GM12872 (cell line): ENCODE data around the gene RSAD2.

Experiments
- TF ChIP-seq, protein P1 (sequence below): IDR thresholded peaks from 3 replicates; pipeline ENCODE4 v1.5.1; 2011; ENCODE audit warnings: low read depth, mild to moderate bottlenecking, low read length, moderate library complexity; ENCODE audit not compliant: insufficient read depth

The RSAD2 gene

GRCh38 chr2:6937157-6937556 is 59.6 kb downstream of the RSAD2 start:
- TF ChIP-seq, protein P1, sequence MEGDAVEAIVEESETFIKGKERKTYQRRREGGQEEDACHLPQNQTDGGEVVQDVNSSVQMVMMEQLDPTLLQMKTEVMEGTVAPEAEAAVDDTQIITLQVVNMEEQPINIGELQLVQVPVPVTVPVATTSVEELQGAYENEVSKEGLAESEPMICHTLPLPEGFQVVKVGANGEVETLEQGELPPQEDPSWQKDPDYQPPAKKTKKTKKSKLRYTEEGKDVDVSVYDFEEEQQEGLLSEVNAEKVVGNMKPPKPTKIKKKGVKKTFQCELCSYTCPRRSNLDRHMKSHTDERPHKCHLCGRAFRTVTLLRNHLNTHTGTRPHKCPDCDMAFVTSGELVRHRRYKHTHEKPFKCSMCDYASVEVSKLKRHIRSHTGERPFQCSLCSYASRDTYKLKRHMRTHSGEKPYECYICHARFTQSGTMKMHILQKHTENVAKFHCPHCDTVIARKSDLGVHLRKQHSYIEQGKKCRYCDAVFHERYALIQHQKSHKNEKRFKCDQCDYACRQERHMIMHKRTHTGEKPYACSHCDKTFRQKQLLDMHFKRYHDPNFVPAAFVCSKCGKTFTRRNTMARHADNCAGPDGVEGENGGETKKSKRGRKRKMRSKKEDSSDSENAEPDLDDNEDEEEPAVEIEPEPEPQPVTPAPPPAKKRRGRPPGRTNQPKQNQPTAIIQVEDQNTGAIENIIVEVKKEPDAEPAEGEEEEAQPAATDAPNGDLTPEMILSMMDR, result no peak

DNA sequence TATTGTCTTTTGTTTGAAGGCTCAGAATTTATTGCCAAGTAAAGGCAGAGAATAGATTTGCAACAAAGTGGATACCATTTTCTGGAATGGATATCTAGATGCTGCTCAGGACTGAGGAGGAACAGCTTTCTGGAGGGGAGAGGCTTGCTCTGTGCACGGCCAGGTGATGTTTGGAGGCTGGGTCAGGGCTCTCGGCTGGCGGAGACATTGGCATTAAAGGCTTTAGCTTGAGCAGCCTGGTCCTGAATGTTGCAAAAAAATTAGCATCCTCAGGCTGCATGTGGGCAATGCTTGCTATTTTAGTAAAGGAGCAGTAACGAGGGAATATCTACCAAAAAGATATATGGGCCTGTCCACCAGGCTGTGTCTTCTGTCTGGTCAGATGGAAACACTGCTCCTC is 60.0 kb downstream of the RSAD2 start:
- TF ChIP-seq, protein P1, result no peak

DNA sequence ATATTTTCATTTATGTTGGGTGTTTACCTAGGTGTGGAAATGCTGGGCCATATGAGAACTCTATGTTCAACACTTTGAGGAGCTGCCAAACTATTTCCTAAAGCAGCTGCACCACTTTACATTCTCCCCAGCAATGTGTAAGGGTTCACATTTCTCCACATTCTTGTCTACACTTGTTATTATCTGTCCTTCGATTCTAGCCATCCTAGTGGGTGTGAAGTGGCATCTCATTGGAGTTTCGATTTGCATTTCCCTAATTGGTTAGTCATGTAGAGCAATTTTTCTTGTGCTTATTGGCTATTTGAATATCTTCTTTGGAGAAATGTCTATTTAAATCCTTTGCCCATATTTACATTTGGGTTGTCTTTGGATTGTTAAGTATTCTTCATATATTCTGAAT is 61.5 kb downstream of the RSAD2 start:
- TF ChIP-seq, protein P1, result no peak

DNA sequence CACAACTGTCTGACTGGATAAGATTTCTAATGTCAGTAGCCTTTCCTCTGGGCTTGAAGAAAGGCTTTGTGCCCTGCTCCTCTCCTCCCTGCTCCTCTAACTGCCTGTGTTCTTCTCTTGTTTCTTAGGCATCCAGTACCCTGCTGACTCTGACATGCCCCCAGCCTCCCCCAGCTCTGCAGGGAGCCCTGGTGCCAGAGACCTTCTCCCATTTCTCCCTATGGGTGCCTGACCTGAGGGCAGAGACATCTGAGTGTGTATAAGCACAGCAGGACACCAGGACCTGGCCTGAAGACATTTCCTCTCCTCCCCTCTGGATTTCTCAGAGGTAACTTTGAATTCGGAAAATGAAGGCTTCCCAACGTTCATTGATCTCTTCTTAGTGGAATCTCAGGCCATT is 63.2 kb downstream of the RSAD2 start:
- TF ChIP-seq, protein P1, result no peak

DNA sequence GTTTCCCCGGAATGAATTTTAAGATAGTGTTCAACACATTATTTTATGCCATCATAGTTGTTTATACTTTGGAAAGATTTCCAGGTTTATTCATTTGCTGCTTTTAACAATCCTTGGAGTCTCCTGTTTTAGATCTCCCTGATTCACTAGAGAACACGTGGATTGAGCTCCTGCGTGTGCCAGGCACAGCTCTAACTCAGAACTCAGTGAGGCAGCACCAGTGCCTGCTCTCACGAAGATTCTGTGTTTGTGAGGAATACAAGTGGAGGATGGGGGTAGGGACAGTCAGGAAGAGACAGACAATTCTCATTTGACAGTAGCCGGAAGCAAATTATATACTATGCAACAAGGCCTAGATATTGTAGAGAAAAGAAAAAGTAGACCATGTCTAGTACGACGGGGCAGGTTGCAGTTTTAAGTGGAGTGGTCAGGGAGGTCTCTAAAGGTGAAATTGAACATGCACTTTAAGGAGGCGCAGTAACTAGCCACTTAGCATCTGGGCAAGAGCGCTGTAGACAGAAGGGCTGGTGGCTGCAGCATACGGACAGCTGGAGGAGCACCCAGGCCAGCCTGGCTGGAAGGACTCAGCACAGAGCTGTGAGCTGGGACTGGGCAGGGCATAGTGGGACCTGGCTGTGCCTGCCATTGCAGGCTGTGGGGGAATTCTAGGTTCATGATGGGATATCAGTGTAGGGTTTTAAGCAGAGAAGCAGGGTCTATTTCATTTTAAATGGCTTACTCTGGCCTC is 63.9 kb downstream of the RSAD2 start:
- TF ChIP-seq, protein P1, result no peak

GRCh38 chr2:6942848-6943247 is 65.3 kb downstream of the RSAD2 start:
- TF ChIP-seq, protein P1, result no peak

GRCh38 chr2:6943523-6943922 is 65.9 kb downstream of the RSAD2 start:
- TF ChIP-seq, protein P1, result no peak

DNA sequence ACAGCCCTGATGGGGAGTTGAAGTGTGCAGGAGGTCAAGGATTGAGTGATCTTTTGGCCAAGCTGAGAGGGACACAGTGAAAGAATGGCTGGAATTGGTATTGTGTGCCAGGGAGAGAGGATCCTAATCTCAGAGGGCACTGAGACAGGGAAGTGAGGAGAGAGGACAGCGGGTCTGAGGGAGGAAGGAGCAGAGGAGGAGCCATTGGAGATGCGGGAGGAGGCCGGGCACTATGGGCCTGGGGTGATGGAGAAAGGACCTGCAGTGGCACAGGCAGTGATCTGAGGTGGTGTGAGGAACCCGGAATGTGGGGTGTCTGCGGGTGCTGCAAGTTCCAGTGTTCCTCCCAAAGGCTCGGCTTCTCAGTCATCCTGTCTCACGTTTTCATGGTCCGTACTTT is 66.4 kb downstream of the RSAD2 start:
- TF ChIP-seq, protein P1, result no peak
